Subcutaneous abdominal adipose tissue (tissue), 5 donors: Measurements from ENCODE around the gene ZNF768.
"Not testable (repeated sequence)": the region's sequence is repeated elsewhere in the genome, so short reads cannot be mapped to it uniquely, and the experiment has no call there.

Experiments used
- H3K27ac ChIP-seq: one replicate; pipeline ENCODE4 v1.7.0; 2013; ENCODE audit warnings: low read depth, mild to moderate bottlenecking, inconsistent platforms, low read length, moderate library complexity
- H3K27me3 ChIP-seq, 5 donors: one replicate each; pipeline ENCODE4 v1.7.0; 2013; ENCODE audit warnings: low read length in 5 of 5, inconsistent platforms in 1 of 5; ENCODE audit not compliant: control insufficient read depth in 5 of 5, insufficient read depth in 4 of 5
- H3K36me3 ChIP-seq, 5 donors: one replicate each; pipeline ENCODE4 v1.7.0; 2013; ENCODE audit warnings: low read length in 5 of 5; ENCODE audit not compliant: control insufficient read depth in 5 of 5, insufficient read depth in 5 of 5
- H3K4me1 ChIP-seq, 5 donors: one replicate each; pipeline ENCODE4 v1.7.0; 2013; ENCODE audit warnings: low read length in 5 of 5, mild to moderate bottlenecking in 3 of 5, moderate library complexity in 1 of 5; ENCODE audit not compliant: control insufficient read depth in 5 of 5, insufficient read depth in 5 of 5
- H3K4me3 ChIP-seq, 5 donors: one replicate each; pipeline ENCODE4 v1.7.0; 2013; ENCODE audit warnings: low read length in 5 of 5, low read depth in 1 of 5
- H3K9ac ChIP-seq, 5 donors: one replicate each; pipeline ENCODE4 v1.7.0; 2013; ENCODE audit warnings: low read length in 5 of 5, mild to moderate bottlenecking in 4 of 5, moderate library complexity in 3 of 5
- H3K9me3 ChIP-seq, 5 donors: one replicate each; pipeline ENCODE4 v1.7.0; 2013; ENCODE audit warnings: low read length in 5 of 5; ENCODE audit not compliant: control insufficient read depth in 5 of 5
- donor health status: healthy.
- donor health status: healthy.
- donor health status: healthy.
- donor health status: healthy.
- donor health status: healthy.

Gene ZNF768

DNA sequence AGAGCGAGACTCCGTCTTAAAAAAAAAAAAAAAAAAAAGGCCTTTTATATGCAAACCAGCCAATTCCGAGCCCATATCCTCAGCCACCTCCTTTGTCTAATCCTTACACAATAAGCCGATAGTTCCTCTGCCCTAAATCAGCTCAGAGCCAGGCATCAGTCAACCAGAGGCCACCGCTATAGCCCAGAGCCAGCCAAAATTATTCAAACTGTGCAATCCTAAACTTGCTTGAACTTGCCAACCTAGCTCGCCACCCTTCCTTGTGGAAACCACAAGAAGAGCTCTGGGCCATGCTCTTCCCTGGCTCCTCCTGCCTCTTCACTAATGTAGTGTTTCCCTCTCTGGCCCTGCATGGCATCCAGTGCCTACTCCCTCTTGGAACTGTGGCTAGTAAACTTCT is 36.2 kb downstream of the ZNF768 start:
- Histone ChIP-seq H3K36me3 (no peaks in the 10 kb centered on the region), H3K9ac (no peak overlapping the region), H3K9me3 (no peaks in the 10 kb centered on the region), H3K27ac (no peak overlapping the region), H3K4me3 (no peak overlapping the region), H3K4me1 (peaks cover 0 to 24% (median 11%) of the 10 kb centered on the region in 5 donors), H3K27me3 (peaks cover 0 to 5% (median 0%) of the 10 kb centered on the region in 5 donors)

DNA sequence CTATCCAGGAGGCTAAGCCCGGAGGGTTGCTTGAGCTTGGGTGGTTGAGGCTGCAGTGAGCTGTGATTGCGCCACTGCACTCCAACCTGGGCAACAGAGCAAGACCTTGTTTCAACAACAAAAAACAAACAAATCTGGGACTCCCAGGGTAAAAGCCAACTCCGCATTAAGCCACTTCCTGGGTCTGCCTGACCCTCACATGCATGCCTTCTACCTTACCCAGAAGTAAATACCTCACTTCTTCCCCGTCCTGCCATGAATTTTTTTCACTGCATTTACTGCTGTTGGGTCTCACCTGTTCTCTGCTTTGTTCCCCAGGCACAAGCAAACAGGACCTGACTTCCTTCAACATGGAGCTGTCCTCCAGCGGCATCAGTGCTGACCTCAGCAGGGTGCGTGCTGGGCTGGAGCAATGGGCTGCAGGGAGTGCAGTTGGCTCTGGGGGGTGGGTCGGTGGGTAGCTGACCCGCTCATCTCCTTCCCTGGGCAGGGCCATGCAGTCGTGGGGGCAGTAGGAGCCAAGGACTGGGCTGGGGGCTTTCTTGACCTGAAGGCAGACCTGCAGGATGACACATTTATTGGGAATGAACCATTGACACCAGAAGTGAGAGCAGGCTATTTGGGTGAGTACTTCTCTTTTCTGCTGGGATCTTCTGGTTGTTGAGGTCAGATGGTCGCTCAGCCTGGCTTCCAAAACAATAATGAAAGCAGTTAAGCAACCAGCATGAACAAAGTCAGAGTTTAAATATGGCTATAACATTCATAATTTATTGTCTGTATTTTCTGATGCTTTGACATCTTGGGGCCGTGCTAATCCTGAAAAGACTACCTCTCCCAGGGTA is 37.4 kb downstream of the ZNF768 start:
- Histone ChIP-seq H3K27me3 (peaks cover 0 to under 1% (median 0%) of the 10 kb centered on the region in 5 donors), H3K4me3 (no peak overlapping the region), H3K9me3 (no peaks in the 10 kb centered on the region), H3K36me3 (no peaks in the 10 kb centered on the region), H3K27ac (no peak overlapping the region), H3K4me1 (peaks cover 0 to 24% (median 11%) of the 10 kb centered on the region in 5 donors), H3K9ac (no peak overlapping the region)

DNA sequence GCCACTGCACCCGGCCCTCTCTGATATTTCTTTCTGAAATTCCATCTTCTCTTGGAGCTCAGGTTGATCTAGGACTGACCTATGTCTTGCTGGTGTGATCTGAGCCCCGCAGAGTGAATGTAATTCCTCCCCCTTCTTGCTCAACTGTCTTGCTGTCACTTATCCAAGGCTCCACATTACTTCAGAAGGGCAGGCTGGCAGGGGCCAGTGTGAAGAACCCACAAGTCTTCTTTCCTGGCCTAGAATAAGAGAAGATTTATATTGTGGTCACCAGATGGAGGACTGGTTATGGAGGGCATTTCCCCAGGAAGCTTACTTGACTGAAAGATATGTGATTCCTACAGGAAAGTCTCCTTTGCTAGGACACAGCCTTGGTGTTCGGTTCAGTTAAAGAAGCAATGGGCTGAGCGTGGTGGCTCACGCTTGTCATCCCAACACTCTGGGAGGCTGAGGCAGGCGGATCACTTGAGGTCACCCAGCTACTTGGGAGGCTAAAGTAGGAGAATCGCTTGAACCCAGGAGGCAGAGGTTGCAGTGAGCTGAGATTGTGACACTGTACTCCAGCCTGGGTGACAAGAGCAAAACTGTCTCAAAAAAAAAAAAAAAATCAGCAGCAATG is 40.4 kb downstream of the ZNF768 start:
- H3K27me3 ChIP-seq: no peaks in the 10 kb centered on the region
- no peak overlapping the region for H3K27ac ChIP-seq
- H3K36me3 ChIP-seq: no peaks in the 10 kb centered on the region
- H3K4me1 ChIP-seq: peaks cover 0 to 17% (median 11%) of the 10 kb centered on the region in 5 donors
- no peaks in the 10 kb centered on the region for H3K9me3 ChIP-seq
- peak overlapping the region in 1 of 5 donors; percentile 35 for H3K9ac ChIP-seq
- no peak overlapping the region for H3K4me3 ChIP-seq

DNA sequence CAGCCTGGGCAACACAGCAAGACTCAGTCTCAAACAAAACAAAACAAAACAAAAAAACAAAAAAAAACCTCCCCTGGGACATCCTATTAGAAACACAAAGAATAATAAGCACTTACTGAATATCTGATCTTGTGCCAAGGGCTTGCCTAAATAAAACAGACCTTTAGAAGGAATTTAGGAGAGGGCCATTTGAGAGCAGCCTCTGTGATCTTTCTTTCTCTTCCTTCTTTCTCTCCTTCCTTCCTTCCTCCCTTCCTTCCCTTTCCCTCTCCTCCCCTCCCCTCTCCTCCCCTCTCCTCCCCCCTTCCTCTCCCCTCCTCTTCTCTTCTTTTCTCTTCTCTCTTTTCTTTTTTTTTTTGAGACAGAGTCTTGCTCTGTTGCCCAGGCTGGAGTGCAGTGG is 41.5 kb downstream of the ZNF768 start:
- H3K4me1 ChIP-seq: peaks cover 0 to 15% (median 7%) of the 10 kb centered on the region in 5 donors
- H3K27ac ChIP-seq: no peak overlapping the region
- H3K4me3 ChIP-seq: no peak overlapping the region
- H3K36me3 ChIP-seq: no peaks in the 10 kb centered on the region
- no peaks in the 10 kb centered on the region for H3K27me3 ChIP-seq
- no peak overlapping the region for H3K9ac ChIP-seq
- no peaks in the 10 kb centered on the region for H3K9me3 ChIP-seq

DNA sequence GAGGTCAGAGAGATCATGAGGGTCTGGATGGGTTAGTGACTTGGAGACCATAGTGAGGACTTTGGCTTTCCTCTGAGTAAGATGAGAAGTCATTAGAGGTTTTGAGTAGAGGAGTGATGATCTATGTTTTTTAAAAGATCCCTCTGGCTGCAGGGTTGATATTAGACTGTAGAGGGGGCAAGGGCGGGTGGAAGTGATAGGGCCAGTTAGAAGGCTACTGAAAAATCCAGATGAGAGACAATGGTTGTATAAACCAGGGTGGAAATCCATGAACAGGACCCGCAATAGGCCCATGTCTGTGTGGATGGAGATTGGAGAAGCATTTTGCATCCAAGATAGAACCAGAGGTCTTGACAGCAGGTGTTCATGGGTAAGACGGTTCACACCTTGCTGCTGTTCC is 44.0 kb downstream of the ZNF768 start:
- Histone ChIP-seq H3K27me3 (no peaks in the 10 kb centered on the region), H3K27ac (no peak overlapping the region), H3K36me3 (no peaks in the 10 kb centered on the region), H3K9ac (no peak overlapping the region), H3K9me3 (no peaks in the 10 kb centered on the region), H3K4me1 (peaks cover 0 to 8% (median 0%) of the 10 kb centered on the region in 5 donors), H3K4me3 (no peak overlapping the region)

DNA sequence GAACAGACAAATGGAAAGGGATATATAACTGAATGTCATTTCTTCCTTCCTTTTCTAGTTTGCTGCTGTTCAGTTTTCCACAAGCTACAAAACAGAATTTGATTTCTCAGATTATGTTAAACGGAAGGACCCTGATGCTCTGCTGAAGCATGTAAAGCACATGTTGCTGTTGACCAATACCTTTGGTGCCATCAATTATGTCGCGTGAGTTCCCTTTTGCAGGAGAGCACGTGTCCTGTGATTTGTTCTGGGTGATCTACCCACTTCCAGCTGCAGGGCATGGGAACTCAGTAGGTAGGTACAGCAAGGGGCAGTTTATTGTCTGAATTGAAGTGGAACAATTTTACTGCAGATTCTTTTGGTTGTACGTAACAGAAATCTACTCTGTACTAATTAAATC is 45.0 kb downstream of the ZNF768 start:
- Histone ChIP-seq H3K4me3 (no peak overlapping the region), H3K27me3 (no peaks in the 10 kb centered on the region), H3K4me1 (peaks cover 0 to 8% (median 0%) of the 10 kb centered on the region in 5 donors), H3K9ac (no peak overlapping the region), H3K36me3 (no peaks in the 10 kb centered on the region), H3K27ac (no peak overlapping the region), H3K9me3 (no peaks in the 10 kb centered on the region)

DNA sequence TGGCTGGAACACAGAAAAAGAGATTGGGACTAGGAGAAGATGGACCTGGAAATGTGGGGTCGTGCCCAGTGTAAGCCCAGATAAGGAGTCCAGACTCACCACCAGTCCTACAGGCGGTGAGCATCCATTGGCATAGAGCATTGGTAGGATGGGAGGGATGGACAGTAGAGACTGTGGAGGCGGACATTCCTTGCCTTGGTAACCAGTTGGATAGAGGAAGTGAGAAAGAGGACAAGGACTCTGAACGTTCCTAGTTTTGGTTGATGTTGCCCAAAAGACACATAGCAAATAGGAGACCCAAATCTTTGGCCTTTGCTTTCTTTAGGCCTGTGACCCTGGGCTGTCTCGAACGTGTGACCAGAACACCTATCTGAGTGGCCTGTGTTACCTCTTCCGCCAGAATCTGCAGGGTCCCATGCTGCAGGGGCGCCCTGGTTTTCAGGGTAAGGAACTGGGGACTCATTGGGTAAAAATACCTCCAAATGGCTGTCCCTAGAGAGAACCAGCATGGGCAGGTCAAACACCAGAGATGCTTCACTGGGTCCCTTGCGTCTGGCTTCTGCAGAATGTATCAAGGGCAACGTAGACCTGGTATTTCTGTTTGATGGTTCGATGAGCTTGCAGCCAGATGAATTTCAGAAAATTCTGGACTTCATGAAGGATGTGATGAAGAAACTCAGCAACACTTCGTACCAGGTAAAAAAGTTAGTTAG is 47.4 kb downstream of the ZNF768 start:
- peaks cover 5 to 12% (median 9%) of the 10 kb centered on the region in 5 donors for H3K27me3 ChIP-seq
- no peak overlapping the region for H3K9ac ChIP-seq
- no peaks in the 10 kb centered on the region for H3K36me3 ChIP-seq
- H3K9me3 ChIP-seq: no peaks in the 10 kb centered on the region
- no peak overlapping the region for H3K4me3 ChIP-seq
- peaks cover 0 to 2% (median 0%) of the 10 kb centered on the region in 5 donors for H3K4me1 ChIP-seq
- no peak overlapping the region for H3K27ac ChIP-seq

DNA sequence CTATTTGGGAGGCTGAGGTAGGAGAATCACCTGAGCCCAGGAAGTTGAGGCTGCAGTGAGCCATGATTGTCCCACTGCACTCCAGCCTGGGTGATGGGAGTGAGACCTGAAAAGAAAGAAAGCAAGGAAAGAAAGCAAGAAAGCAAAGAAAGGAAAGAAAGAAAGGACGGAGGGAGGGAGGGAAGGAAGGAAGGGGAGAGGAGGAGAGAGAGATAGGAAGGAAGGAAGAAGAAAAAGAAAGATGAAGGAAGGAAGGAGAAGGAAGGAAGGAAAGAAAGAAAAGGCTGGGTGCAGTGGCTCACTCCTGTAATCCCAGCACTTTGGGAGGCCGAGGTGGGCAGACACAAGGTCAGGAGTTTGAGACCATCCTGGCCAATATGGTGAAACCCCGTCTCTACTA is 48.6 kb downstream of the ZNF768 start:
- not testable (repeated sequence) for H3K4me3 ChIP-seq, H3K9me3 ChIP-seq, H3K9ac ChIP-seq, H3K36me3 ChIP-seq, H3K27ac ChIP-seq
- H3K27me3 ChIP-seq: peaks cover 7 to 17% (median 12%) of the 10 kb centered on the region in 5 donors
- peaks cover 0 to 13% (median 0%) of the 10 kb centered on the region in 5 donors for H3K4me1 ChIP-seq

DNA sequence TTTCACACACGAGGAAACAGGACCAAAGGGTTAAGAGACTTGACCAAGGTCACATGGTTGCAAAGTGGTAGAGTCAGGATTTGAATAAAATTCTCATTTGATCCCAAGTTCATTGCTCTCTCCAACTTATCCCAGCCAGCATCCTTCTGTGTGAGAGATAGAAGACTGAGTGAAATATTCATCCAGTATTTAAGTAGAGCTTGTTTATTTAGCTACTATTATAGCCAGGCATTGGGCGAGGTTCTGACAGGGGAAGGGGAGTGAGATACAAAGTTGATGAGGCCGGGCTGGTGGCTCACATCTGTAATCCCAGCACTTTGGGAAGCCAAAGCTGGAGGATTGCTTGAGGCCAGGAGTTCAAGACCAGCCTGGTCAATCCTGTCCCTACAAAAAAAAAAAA is 49.4 kb downstream of the ZNF768 start:
- Histone ChIP-seq H3K9ac (no peak overlapping the region), H3K36me3 (no peaks in the 10 kb centered on the region), H3K9me3 (peaks cover 0 to 2% (median 0%) of the 10 kb centered on the region in 5 donors), H3K27me3 (peaks cover 7 to 20% (median 13%) of the 10 kb centered on the region in 5 donors), H3K4me1 (peaks cover 0 to 17% (median 3%) of the 10 kb centered on the region in 5 donors), H3K27ac (no peak overlapping the region), H3K4me3 (no peak overlapping the region)

DNA sequence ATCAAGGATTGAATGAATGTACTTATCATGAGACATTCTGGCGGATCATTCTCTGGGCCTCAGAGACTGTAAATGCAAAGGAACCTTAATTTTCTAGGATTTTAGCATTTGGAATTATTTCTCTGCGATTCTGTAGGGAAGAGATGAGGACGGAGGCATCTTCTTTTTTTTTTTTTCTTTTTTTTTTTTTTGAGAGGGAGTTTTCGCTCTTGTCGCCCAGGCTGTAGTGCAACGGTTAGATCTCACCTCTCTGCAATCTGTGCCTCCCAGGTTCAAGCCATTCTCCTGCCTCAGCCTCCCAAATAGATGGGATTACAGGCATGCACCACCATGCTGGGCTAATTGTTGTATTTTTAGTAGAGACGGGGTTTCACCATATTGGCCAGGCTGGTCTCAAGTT is 51.7 kb downstream of the ZNF768 start:
- Histone ChIP-seq H3K27me3 (peaks cover 7 to 20% (median 13%) of the 10 kb centered on the region in 5 donors), H3K9ac (no peak overlapping the region), H3K36me3 (no peaks in the 10 kb centered on the region), H3K27ac (no peak overlapping the region), H3K9me3 (peaks cover 0 to 2% (median 0%) of the 10 kb centered on the region in 5 donors), H3K4me3 (no peak overlapping the region), H3K4me1 (peaks cover 0 to 17% (median 3%) of the 10 kb centered on the region in 5 donors)
